ENCODE results near the gene GMDS.

DNA sequence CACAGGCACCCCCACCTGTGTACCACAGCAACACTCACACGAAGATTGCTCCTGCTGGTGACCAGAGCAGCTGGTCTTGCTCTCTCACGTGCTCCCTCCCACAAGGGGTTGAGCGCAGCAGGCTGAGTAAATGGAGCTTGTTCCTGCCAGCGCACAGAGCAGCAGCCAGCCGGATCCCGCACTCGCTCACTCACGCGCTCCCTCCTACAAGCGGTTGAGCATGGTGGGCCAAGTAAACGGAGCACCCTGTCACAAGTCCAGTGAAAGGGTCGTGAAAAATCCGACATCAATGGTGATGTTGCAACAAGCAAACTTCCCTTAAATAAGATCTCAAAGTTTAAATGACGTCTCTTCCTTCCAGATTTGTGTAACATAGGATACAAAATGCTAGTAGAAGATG lies 322.0 kb downstream of the GMDS start:
- TF ChIP-seq RAD21 (IDR thresholded peaks at IDR 0.05; ENCODE audit: low read length) (no peak), EZH2phosphoT487 (IDR thresholded peaks at IDR 0.05; ENCODE audit: borderline replicate concordance, low read depth) (no peak), TAF1 (IDR thresholded peaks at IDR 0.05; ENCODE audit: borderline replicate concordance, low read depth, low read length) (no peak), FOSL2 (IDR thresholded peaks at IDR 0.05; ENCODE audit: borderline replicate concordance, low read depth) (no peak), REST (IDR thresholded peaks at IDR 0.05; ENCODE audit: low read depth, low read length) (no peak), MEF2A (IDR thresholded peaks at IDR 0.05; ENCODE audit: borderline replicate concordance, low read depth) (no peak), RXRA (IDR thresholded peaks at IDR 0.05; ENCODE audit: borderline replicate concordance, low read depth) (no peak), YY1 (IDR thresholded peaks at IDR 0.05; ENCODE audit: low read depth) (no peak)
- TF ChIP-seq, protein P1, sequence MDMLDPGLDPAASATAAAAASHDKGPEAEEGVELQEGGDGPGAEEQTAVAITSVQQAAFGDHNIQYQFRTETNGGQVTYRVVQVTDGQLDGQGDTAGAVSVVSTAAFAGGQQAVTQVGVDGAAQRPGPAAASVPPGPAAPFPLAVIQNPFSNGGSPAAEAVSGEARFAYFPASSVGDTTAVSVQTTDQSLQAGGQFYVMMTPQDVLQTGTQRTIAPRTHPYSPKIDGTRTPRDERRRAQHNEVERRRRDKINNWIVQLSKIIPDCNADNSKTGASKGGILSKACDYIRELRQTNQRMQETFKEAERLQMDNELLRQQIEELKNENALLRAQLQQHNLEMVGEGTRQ (IDR thresholded peaks at IDR 0.05; ENCODE audit: borderline replicate concordance, low read depth, low read length), result no peak

All from SK-N-SH (cell line).